Caki2 (cell line): Measurements from ENCODE around the gene SCGB1A1. TPM values are rescaled to one million over a fixed set of nuclear protein-coding genes. Genes with fewer than 3 reads are reported as not detected.

Experiments
- DNase-seq: peaks from one replicate; pipeline ENCODE4 v3.0.0-alpha.2; 2015; ENCODE audit warnings: low read depth
- in situ Hi-C: cut with HindIII; loops from 2 replicates; pipeline ENCODE4 v1.10.0; 2016; ENCODE audit warnings: low sequenced_read_pairs, low pct_unique_long_range_greater_than_20kb, mixed read lengths
- total RNA-seq: library from RNA; depleted of rRNA; stranded (reverse); fragments of >200 nt; shearing (Covaris generic); gene quantifications from 2 replicates; pipeline ENCODE4 v1.2.3, GENCODE V29; 2014; ENCODE audit warnings: low replicate concordance

Gene SCGB1A1
- total RNA-seq, 1 experiment from 2014 or later: not detected

DNA sequence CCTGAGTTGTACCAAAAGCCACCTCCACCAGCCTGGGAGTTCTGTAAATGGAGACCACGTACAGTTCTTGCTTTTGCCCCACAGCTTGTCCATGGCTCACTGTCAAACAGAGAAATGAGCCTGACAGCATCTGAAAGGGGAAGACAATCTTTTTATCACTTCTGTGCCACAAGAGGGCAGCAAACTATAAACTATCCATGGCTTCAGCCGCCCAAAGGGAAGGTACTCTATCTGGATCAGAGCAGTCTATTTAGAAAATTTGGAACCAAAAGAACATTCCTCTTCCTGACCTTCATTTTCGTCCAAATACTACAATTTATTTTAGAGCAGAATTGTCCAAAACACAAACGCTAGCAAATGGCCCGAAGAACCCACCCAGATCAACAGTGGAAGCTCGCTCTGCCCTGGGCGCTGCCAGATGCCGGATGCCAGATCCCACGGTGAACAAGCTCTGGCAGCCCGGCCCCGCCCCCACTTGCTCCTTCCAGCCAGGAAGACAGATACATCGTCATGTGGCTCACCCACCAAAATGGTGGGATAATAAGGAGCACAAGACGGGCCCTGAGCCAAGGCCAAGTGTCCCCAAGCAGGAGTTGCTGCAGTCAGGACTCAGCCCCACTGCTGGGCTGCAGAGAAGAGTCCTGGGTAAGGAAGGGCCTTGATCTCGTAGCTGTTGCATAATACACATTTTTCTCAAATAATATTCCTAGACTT is 23.9 kb upstream of the SCGB1A1 start:
- peak; percentile 81 for DNase-seq
- in situ Hi-C loops: no loop called here

DNA sequence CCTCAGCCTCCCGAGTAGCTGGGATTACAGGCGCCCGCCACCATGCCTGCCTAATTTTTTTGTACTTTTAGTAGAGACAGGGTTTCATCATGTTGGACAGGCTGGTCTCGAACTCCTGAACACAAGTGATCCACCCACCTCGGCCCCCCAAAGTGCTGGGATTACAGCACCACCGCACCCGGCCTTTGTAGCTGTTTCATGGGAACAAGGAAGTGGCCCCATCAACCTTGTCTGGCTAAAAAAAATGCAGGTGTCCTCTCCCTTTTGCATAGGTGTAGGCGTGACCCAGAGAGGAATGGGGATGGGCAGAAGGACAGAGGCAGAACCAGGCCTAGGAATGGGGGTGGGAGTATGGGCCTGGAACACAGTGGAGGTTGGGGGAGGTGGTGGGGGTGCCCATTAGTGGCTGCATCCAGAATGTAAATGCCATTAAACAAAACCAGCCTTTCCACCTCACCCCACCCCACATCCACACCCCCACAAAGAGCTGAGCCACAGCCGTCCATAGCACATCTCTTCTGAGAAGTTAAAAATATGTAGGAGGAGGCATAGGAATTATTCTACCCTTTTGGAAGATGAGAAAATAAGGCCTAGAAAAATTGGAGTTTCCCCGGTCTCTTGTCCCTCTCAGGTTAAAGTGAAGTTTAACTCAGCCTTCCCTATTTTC is 22.8 kb upstream of the SCGB1A1 start:
- no peak for DNase-seq
- in situ Hi-C loops: no loop called here

DNA sequence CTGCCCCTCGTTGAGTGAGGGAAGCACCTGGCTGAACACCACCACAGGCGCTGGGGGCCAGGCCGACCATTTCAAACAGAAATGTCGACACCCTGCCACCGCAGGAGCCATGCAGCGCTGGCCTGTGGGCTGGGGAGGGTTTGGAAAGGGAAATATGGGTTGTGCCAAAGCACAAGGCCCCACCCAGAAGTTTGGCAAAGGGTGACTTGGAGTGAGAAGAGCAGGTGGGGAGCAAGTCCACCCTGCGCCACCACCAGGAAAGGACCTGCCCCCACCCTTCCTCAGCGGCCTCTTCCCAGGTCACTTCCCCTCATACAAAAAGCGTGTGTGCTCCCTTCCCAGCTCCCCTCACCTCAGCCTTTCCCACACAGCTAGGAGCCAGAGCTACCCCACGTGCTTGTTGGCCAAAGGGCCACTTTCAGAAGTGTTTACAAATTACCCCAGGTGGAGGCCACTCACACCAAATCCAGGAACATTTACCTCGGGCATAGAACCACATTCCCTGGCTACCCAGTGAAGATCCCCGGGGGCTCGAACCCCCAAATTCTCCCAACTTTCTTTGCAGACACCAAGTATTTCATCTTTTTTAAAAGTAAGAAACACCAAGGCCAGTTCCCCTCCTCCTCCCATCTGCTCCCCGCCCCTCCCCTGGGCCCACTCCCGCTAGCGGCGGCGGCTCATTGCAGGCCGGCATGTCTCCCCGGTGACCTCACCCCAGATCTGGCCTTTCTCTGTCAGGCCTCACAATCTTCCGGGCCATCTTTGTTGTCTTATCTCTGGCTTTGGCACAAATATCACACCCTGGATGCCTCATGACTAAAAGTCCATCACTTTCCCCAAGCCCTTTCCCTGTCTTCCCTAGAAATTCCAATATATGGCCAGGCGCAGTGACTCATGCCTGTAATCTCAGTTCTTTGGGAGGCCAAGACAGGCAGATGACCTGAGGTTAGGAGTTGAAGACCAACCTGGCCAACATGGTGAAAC is 20.5 kb upstream of the SCGB1A1 start:
- DNase-seq: peak; percentile 83
- in situ Hi-C loops: no loop called here

DNA sequence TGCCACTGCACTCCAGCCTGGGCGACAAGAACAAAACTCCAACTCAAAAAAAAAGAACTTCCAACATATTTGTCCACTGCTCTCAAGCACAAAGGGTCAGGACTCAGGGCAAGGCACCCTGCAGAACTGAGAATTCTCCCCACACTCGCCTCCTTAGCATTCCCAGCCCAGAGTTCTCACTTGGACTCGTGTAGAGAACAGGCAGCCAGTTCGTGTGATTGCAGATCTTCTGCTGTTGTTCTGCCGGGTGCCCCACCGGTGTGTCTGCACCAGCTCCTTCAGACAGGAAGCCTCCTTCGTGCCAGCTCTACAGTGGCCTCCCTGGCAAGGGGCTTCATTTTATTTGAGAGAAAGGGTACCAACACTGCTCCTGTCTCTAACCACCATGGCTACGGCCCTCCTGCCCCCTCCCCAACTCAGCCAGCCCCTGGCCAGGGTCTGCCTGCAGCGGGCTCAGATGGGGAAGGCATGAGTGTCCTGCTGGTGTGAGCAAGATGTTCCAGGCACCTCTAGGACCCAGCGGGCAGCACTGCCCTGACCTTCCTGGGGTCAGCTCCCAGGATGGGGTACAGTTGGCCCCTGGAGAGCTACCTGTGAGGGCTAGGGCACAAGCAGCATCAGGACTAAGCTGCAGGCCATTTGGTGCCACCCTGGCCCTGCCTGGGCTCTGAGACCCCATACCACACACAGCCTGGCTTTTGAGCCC is 19.5 kb upstream of the SCGB1A1 start:
- in situ Hi-C loops: no loop called here
- DNase-seq: no peak

DNA sequence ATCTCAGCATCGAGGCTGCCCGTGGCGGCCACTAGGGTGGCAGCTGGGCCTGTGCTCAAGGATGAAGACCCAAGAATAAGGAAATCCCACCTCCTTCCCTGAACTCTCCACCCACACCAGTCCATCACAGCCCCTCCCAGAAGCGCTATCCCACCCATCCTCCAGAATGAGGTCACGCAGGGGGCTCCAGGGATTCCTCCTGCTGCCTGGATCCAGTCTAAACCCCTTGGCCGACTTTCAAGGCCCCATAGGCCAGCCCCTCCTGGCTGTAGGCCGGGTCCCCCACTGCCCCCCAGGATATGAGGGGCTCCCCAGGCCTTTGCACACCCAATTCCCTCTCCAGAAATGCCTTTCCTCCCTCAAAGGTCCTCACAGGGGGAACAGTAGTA is 19.0 kb upstream of the SCGB1A1 start:
- in situ Hi-C loops: no loop called here
- DNase-seq: no peak

DNA sequence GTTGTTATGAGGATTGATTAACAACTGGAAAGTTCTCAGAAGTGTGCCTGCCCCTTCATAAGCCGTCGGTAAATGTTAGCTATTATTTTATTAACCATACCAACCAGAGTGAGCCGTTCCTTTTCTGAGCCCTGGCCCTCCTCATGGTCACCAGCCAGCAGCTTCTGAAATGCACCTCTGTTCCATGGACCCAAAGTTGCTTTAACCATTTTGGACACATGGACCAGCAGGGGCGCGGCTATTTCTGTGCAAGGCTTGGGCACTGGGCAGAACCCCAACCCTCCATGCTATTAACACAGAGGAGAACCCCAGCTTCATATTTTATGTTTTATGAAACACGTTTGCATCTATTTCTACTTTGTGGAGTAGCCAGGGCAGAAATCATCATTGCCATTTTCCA is 18.6 kb upstream of the SCGB1A1 start:
- in situ Hi-C loops: no loop called here

DNA sequence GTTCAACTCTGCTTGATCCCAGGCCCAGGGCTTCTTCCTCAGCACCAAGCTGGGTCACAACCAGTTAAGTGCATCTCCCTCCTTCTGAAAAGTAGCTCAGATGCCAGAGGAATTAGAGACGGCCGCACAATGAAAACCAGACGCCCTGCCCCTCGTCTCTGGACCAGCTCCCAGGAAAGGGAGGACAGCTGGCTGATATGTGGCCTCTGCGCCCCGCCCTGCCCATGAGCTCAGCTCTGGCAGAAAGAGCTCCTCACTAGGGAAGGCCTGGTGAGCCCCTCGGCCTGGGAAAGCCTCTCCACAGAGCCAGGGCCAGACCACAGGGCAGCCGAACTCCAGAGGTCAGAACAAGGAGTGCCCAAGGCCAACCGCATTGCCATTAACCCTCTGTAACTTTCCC is 18.1 kb upstream of the SCGB1A1 start:
- in situ Hi-C loops: no loop called here
- peak; percentile 21 for DNase-seq

More for the DNA sequence above, 18.6 kb upstream of the SCGB1A1 start:
- no peak for DNase-seq

DNA sequence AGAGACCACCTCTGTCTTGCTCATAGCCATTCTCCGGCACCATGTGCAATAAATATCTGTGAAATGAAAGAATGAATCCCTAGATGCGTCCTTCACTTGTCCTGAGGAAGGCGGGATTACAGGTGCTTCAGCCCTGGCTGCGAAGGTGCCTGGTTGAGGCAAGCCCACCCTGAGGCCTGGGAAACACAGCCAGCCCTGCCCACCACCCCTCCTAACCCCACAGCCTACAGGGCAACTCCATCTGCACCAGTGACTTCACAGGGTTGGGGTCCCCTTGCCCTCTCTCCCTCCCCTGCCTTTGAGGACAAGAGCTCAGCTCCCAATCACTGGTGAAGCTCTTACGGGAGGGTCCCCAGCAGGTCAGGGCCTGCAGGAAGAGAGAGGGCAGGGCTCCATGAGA is 17.5 kb upstream of the SCGB1A1 start:
- no peak for DNase-seq
- in situ Hi-C loops: no loop called here

DNA sequence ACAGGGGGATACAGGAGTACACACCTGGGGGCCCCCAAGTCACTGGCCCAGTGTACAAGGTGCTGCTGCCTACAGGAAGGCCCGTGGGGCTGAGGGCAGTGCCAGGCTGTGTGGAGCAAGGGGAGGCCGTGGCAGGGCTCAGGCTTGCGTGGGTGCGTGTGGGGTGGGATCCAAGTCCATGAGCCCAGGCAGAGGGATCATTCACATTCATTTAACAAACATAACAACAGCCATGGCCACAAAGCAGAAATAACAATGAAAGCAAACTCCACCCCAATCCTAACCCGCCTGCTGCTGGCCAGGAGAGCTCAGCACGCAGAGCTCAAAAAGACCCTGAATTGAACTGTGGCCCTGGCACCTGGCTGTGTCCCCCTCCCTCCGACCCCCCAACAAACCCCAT is 17.0 kb upstream of the SCGB1A1 start:
- in situ Hi-C loops: no loop called here
- no peak for DNase-seq

DNA sequence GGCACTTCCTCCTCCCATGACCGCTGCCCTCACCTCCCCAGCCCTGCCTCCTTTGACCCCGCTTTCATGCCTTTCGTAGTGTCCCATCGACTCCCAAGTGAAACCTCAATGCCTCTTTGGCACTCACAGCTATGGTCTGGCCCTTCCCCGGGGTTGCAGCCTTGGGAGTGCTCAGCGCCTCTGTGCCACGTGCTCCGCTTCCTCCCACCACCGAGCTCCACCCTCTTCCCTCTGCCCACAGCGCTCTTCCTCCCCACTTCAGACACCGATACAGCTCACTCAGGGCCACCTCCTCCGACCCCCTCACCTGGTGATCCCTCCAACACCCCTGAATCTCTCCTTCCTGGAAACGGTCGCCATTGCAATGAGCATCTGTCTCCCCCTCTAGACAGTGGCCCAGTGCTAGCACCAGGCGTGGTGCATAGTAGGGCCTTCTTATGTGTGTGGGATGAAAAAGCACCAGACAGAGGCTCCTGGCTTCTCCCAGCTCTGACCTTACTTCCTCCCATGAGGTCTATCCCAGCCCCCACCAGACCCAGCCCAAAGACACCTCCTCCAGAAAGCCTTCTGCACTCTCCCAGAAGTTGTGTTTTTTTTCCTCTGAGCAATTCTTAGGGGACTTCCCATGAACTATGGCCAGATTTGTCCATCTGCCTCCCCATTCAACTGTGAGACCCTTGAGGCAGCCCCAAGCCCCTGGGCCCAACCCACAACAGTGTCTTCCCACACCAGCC is 16.4 kb upstream of the SCGB1A1 start:
- in situ Hi-C loops: no loop called here
- no peak for DNase-seq

DNA sequence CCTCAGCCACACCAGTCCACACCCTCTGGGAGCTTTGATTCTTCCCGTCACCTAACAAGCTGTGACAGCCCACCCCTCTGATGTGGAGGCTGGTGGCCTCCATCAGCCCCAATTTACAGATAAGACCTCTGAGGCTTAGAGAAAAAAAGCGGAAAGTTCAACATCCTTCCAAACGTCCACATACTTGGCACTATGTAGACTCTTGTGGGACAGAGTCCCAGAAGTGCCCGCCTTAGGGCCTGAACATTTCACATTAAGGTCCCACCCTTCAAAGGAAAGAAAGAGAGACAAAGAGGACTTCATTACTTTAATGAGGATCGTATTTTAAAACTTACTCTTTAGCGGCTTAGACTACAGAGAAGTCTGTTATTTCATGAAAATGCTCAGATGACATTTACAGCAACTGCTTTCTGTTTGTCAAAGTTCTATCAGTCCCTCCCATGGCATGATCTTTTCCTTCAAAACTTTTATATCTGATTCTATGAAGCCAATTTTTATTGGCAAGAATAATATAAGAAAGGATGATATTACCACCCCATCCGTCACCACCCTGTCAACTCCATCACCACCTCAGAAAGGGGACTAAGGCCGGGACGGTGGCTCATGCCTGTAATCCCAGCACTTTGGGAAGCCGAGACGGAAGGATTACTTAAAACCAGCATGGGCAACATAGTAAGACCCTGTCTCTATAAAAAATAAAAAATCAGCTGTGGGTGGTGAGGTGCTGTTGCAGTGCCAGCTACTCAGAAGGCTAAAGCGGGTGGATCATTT is 15.7 kb upstream of the SCGB1A1 start:
- no peak for DNase-seq
- in situ Hi-C loops: no loop called here

DNA sequence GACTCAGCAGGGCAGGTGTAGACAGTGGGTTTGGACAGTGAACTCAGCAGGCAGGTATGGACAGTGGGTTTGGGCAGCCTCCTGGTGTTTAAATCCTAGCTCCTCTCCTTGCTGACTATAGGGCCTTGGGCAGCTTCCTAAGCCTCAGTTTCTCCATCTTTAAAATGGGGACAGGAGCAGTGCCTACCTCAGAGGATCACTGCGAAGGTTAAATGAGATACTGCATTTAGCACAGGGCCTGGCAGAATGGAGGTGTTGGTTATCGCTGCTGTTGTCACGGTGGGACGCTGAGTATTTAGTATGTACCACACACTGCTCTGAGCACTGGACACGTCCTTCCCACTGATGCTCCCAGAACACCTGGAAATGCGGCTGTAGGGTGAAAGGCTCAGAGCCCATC is 14.4 kb upstream of the SCGB1A1 start:
- DNase-seq: no peak
- in situ Hi-C loops: no loop called here

DNA sequence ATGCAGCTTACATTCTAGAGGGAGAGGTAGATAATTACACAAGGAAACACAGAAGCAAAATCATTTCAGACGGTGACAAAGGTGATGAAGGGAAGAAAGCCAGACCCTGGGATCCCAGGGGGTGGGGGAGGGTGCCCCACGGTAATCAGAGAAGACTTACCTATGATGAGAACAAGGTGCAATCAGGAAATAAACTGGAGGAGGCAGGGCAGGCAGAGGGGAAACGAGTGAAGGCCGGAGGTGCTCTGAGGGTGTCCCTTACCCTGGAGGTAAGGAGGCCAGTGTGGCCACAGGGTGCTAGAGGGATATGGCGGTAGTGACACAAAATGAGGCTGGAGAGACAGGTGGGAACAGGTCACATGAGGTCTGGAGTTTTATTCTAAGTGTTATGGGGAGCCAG is 13.9 kb upstream of the SCGB1A1 start:
- in situ Hi-C loops: no loop called here
- DNase-seq: no peak

DNA sequence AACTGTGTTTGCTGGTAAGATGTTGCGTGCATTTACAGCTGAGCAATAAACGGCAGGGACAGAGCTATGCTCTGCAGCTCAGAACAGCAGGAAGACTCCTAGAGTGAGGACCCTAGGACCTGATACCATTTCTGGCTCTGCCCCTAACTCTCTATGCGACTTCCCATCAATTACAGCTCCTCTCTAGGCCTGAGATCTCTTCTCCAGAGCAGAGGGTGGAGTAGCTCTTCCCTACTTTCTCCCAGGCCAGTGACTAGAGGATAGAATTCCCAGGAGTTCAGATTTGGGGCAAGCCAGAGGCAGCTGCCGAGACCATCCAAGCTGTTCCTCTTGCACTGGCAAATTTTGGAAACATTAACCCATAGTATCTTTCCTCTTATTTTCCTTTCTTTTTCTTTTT is 12.8 kb upstream of the SCGB1A1 start:
- in situ Hi-C loops: no loop called here
- DNase-seq: no peak

DNA sequence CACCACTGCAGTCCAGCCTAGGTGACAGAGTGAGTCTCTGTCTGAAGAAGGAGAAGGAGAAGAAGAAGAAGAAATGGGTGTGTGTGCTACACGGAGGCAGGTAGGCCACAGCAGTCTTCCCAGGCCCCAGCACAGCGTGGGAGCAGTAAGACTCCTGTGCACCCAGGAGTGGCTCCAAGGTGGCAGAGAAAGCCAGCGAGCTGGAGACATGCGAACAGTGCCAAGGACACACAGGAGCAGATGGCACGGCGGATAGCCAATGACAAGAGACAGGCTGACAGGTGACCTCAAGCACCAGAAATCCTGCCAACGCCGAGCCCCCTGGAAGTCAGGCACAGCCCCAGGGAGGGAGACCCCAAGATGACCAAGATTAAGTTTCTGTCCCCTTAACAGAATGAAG is 9.0 kb upstream of the SCGB1A1 start:
- no peak for DNase-seq
- in situ Hi-C loops: no loop called here

DNA sequence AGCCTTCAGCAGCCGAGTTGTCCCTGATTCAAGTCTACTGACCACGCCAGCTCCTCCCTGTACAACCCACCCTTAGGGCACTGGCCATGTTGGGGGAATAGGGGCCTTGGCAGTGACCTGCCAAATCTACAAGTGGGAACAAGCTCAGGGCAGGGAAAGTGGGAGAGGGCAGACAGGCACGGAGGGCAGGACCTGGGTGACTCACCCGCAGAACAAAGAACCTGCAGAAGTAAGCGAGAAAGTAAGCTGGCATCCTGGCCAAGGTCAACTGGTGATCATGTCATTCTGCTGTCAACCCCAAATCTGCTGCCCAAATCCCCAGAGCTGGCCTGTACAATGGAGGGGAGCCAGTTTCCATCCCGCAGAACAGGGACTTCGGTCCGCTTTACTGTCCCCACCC is 7.9 kb upstream of the SCGB1A1 start:
- in situ Hi-C loops: no loop called here
- no peak for DNase-seq

DNA sequence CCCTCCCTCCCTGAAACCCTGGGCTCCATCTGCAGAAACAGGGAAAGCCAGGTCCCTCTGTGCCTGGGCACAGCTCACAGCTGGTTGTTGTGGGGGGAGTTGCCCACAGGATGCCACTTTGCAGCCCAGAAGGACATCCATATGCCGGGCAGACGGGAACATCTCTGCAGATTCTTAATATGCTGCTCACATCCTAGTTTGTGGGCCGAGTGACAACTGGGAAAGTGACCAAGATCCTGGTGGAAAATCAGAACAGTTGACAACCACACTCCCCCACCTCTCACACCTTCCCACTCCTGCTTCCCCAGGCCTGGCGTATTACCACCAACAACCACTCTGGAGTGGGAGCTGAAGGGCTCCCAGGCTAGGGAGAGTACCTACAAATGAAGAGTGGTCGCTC is 7.3 kb upstream of the SCGB1A1 start:
- in situ Hi-C loops: no loop called here
- no peak for DNase-seq
